Testis (tissue), 2 donors: Measurements from ENCODE around the gene GLI3.

Experiments used
- CTCF ChIP-seq, 3 experiments: fragments of 450-650 bp in 2 of 3; fragments of 200-600 bp in 1 of 3; sonication (generic) in 1 of 3; IDR thresholded peaks; one replicate each; pipeline ENCODE4 v1.5.1; 2016 to 2019; ENCODE audit warnings: antibody characterized with exemption in 3 of 3, mild to moderate bottlenecking in 2 of 3, moderate library complexity in 1 of 3
- POLR2A ChIP-seq: fragments of 450-650 bp; IDR thresholded peaks from one replicate; pipeline ENCODE4 v1.6.1; 2017; ENCODE audit warnings: antibody characterized with exemption, mild to moderate bottlenecking, moderate library complexity

GRCh38 chr7:42240416-42240815 is 3.4 kb upstream of the GLI3 start:
- TF ChIP-seq CTCF (IDR thresholded peaks at IDR 0.05) (no peak), POLR2A (no peak)
